ENCODE measurements around the gene NIM1K. TPM values are rescaled to one million over a fixed set of nuclear protein-coding genes. Genes with fewer than 3 reads are reported as not detected.
"Not testable (repeated sequence)": the region's sequence is repeated elsewhere in the genome, so short reads cannot be mapped to it uniquely, and the experiment has no call there.

The NIM1K gene
- polyA plus RNA-seq, 1 experiment: 1.3 TPM

GRCh38 chr5:43182421-43182820, 9.6 kb upstream of the NIM1K start:
- H3K4me3 ChIP-seq (ENCODE audit: low read depth, low read length): no peak overlapping the region
- H3K36me3 ChIP-seq (ENCODE audit: control insufficient read depth, insufficient read depth, low read length): no peaks in the 10 kb centered on the region
- H3K27me3 ChIP-seq (ENCODE audit: control insufficient read depth, insufficient read depth, low read length): no peaks in the 10 kb centered on the region
- DNase-seq (ENCODE audit: low read depth): no peak
- POLR2A ChIA-PET: no interaction called here
- no peak for TF ChIP-seq CTCF (IDR thresholded peaks at IDR 0.05; ENCODE audit: insufficient read depth, low read depth, low read length)
- CTCF ChIA-PET: no interaction called here

- POLR2A ChIA-PET: interaction anchor here (0.6 kb wide), 1 partner anchor 420 kb away, joined by 8 read pairs; the partner anchor contains the start of gene NNT
- H3K4me3 ChIP-seq (ENCODE audit: low read depth, low read length); H3K27me3 ChIP-seq (ENCODE audit: control insufficient read depth, insufficient read depth, low read length); DNase-seq (ENCODE audit: low read depth); CTCF ChIA-PET; H3K36me3 ChIP-seq (ENCODE audit: control insufficient read depth, insufficient read depth, low read length): not testable (repeated sequence)
Measured at GRCh38 chr5:43183101-43183500, 8.9 kb upstream of the NIM1K start.

GRCh38 chr5:43190755-43191603, 1.0 kb upstream of the NIM1K start:
- TF ChIP-seq CTCF (IDR thresholded peaks at IDR 0.05; ENCODE audit: insufficient read depth, low read depth, low read length): no peak
- DNase-seq (ENCODE audit: low read depth): no peak
- ChIA-PET CTCF (no interaction called here), POLR2A (interaction anchor here (1.0 kb wide), 1 partner anchor 183 kb away, joined by 3 read pairs; no protein-coding TSS in a partner anchor)
- no peaks in the 10 kb centered on the region for H3K36me3 ChIP-seq (ENCODE audit: control insufficient read depth, insufficient read depth, low read length)
- no peak overlapping the region for H3K4me3 ChIP-seq (ENCODE audit: low read depth, low read length)
- no peaks in the 10 kb centered on the region for H3K27me3 ChIP-seq (ENCODE audit: control insufficient read depth, insufficient read depth, low read length)

GRCh38 chr5:43192558-43193180, 644 bp downstream of the NIM1K start:
- POLR2A ChIA-PET: no interaction called here
- Histone ChIP-seq H3K4me3 (ENCODE audit: low read depth, low read length) (peak overlapping the region; percentile 43), H3K36me3 (ENCODE audit: control insufficient read depth, insufficient read depth, low read length) (no peaks in the 10 kb centered on the region), H3K27me3 (ENCODE audit: control insufficient read depth, insufficient read depth, low read length) (no peaks in the 10 kb centered on the region)
- no peak for TF ChIP-seq CTCF (IDR thresholded peaks at IDR 0.05; ENCODE audit: insufficient read depth, low read depth, low read length)
- DNase-seq (ENCODE audit: low read depth): no peak
- CTCF ChIA-PET: interaction anchor here (0.7 to 2.1 kb wide), 3 partner anchors 10 to 86 kb away, joined by 3 to 6 read pairs (median 3); no protein-coding TSS in a partner anchor

- peak; percentile 83 for DNase-seq (ENCODE audit: low read depth)
- Histone ChIP-seq H3K27me3 (ENCODE audit: control insufficient read depth, insufficient read depth, low read length) (no peaks in the 10 kb centered on the region), H3K4me3 (ENCODE audit: low read depth, low read length) (peak overlapping the region; percentile 43), H3K36me3 (ENCODE audit: control insufficient read depth, insufficient read depth, low read length) (no peaks in the 10 kb centered on the region)
- CTCF ChIA-PET: interaction anchor here (0.6 to 2.1 kb wide), 5 partner anchors 9 to 343 kb away, joined by 3 to 6 read pairs (median 3); no protein-coding TSS in a partner anchor
- POLR2A ChIA-PET: no interaction called here
- TF ChIP-seq CTCF (IDR thresholded peaks at IDR 0.05; ENCODE audit: insufficient read depth, low read depth, low read length): no peak
Measured at GRCh38 chr5:43193181-43193893, 1.3 kb downstream of the NIM1K start.
